IMR-90 (cell line): ENCODE measurements around the gene CTTN. TPM values are rescaled to one million over a fixed set of nuclear protein-coding genes. Genes with fewer than 3 reads are reported as not detected.

Experiments used
- ATAC-seq: fragments of 200-7000 bp; cut with Tn5 transposase; 2 replicates; pipeline ENCODE4 v1.9.1; 2020; ENCODE audit warnings: low read depth, mild to moderate bottlenecking, moderate library complexity
- BruUV-seq: library from RNA; stranded (reverse); fragments of 400-500 nt; replicated peaks from 2 replicates; lab custom pipeline; 2021; lab: Mats Ljungman, UMichigan
- CTCF ChIA-PET: fragments of 300-600 bp; formaldehyde crosslinking; extraction: SDS; loops from one replicate; lab custom pipeline; 2021; ENCODE audit warnings: antibody characterized with exemption; lab: Yijun Ruan, JAX
- POLR2A ChIA-PET: fragments of 300-600 bp; sonication (Branson Sonifier 250); formaldehyde crosslinking; loops from one replicate; lab custom pipeline; 2022; ENCODE audit warnings: antibody characterized with exemption; ENCODE audit not compliant: unreplicated experiment; lab: Charles Lee
- DNase-seq: peaks from one replicate; pipeline ENCODE4 v3.0.0; 2013
- H2AFZ ChIP-seq: replicated peaks from 2 replicates; pipeline ENCODE3; 2013; ENCODE audit warnings: low read length, mild to moderate bottlenecking; ENCODE audit not compliant: poor library complexity
- H2AK5ac ChIP-seq: 2 replicates; pipeline ENCODE4 v1.6.1; 2013; ENCODE audit warnings: low read depth, low read length, inconsistent platforms
- H2AK9ac ChIP-seq: replicated peaks from 2 replicates; pipeline ENCODE3; 2013; ENCODE audit warnings: mild to moderate bottlenecking, low read depth, low read length, moderate library complexity; ENCODE audit not compliant: poor library complexity
- H2BK120ac ChIP-seq: 2 replicates; pipeline ENCODE4 v1.6.1; 2013; ENCODE audit warnings: low read depth, low read length, inconsistent platforms
- H2BK15ac ChIP-seq: 3 replicates; pipeline ENCODE4 v1.6.1; 2013; ENCODE audit warnings: low read depth, low read length, inconsistent platforms
- H2BK20ac ChIP-seq: 2 replicates; pipeline ENCODE4 v1.6.1; 2013; ENCODE audit warnings: low read depth, mild to moderate bottlenecking, inconsistent platforms, low read length, moderate library complexity
- H2BK5ac ChIP-seq: 2 replicates; pipeline ENCODE4 v1.6.1; 2013; ENCODE audit warnings: mild to moderate bottlenecking, low read depth, low read length, inconsistent platforms; ENCODE audit not compliant: poor library complexity, severe bottlenecking
- H3K14ac ChIP-seq: replicated peaks from 2 replicates; pipeline ENCODE4 v1.6.1; 2013; ENCODE audit warnings: low read depth, low read length, inconsistent platforms
- H3K18ac ChIP-seq: 2 replicates; pipeline ENCODE4 v1.6.1; 2013; ENCODE audit warnings: low read depth, low read length, control low read depth
- H3K23ac ChIP-seq: 2 replicates; pipeline ENCODE4 v1.6.1; 2013; ENCODE audit warnings: low read depth, low read length, inconsistent platforms
- H3K27ac ChIP-seq: 2 replicates; pipeline ENCODE4 v1.5.1; 2013; ENCODE audit warnings: mild to moderate bottlenecking, control low read depth, low read length; ENCODE audit not compliant: insufficient read depth
- H3K27me3 ChIP-seq: 2 replicates; pipeline ENCODE4 v1.6.1; 2013; ENCODE audit warnings: low read length; ENCODE audit not compliant: control insufficient read depth, insufficient read depth
- H3K36me3 ChIP-seq: 2 replicates; pipeline ENCODE4 v1.6.1; 2013; ENCODE audit warnings: low read length, mixed read lengths; ENCODE audit not compliant: control insufficient read depth, insufficient read depth
- H3K4ac ChIP-seq: 2 replicates; pipeline ENCODE4 v1.6.1; 2013; ENCODE audit warnings: low read depth, low read length, inconsistent platforms
- H3K4me1 ChIP-seq: 2 replicates; pipeline ENCODE4 v1.6.1; 2013; ENCODE audit warnings: low read length, mixed read lengths; ENCODE audit not compliant: control insufficient read depth, insufficient read depth
- H3K4me2 ChIP-seq: 2 replicates; pipeline ENCODE4 v1.6.1; 2013; ENCODE audit warnings: low read depth, mild to moderate bottlenecking, control low read depth, low read length, moderate library complexity
- H3K4me3 ChIP-seq: 2 replicates; pipeline ENCODE4 v1.5.1; 2013; ENCODE audit warnings: low read depth, mild to moderate bottlenecking, control low read depth, low read length, moderate library complexity; ENCODE audit not compliant: insufficient read depth
- H3K56ac ChIP-seq: 2 replicates; pipeline ENCODE4 v1.6.1; 2013; ENCODE audit warnings: low read length, inconsistent platforms; ENCODE audit not compliant: insufficient read depth; ENCODE audit errors: extremely low read depth
- H3K79me1 ChIP-seq, 2 experiments: 2 replicates each; pipeline ENCODE4 v1.6.1; 2013; ENCODE audit warnings: low read length in 2 of 2, inconsistent platforms in 1 of 2, low read depth in 1 of 2
- H3K9ac ChIP-seq: 2 replicates; pipeline ENCODE4 v1.6.1; 2013; ENCODE audit warnings: low read depth, low read length, control low read depth
- H3K9me1 ChIP-seq: 2 replicates; pipeline ENCODE4 v1.6.1; 2013; ENCODE audit warnings: low read length, inconsistent platforms; ENCODE audit not compliant: insufficient read depth
- H3K9me3 ChIP-seq: 2 replicates; pipeline ENCODE4 v1.6.1; 2013; ENCODE audit warnings: low read length; ENCODE audit not compliant: control insufficient read depth, insufficient read depth
- H4K20me1 ChIP-seq: 2 replicates; pipeline ENCODE4 v1.6.1; 2013; ENCODE audit warnings: low read length, inconsistent platforms; ENCODE audit not compliant: insufficient read depth
- H4K5ac ChIP-seq: 2 replicates; pipeline ENCODE4 v1.6.1; 2013; ENCODE audit warnings: mild to moderate bottlenecking, low read depth, low read length, control low read depth
- H4K8ac ChIP-seq, 2 experiments: 2 replicates each; pipeline ENCODE4 v1.6.1; 2013; ENCODE audit warnings: low read depth in 2 of 2, low read length in 2 of 2, control low read depth in 1 of 2, inconsistent platforms in 1 of 2
- H4K91ac ChIP-seq: 2 replicates; pipeline ENCODE4 v1.6.1; 2013; ENCODE audit warnings: low read depth, low read length, inconsistent platforms; ENCODE audit not compliant: insufficient read depth
- BHLHE40 ChIP-seq: fragments of 150-350 bp; IDR thresholded peaks from 2 replicates; pipeline ENCODE4 v1.6.1; 2016; ENCODE audit warnings: mild to moderate bottlenecking, low read depth, low read length
- CEBPB ChIP-seq: IDR thresholded peaks from 2 replicates; pipeline ENCODE4 v1.6.1; 2012; ENCODE audit warnings: low read depth, low read length, improper control_type of control experiment
- CHD1 ChIP-seq: IDR thresholded peaks from 2 replicates; pipeline ENCODE4 v1.6.1; 2012; ENCODE audit warnings: low read depth, low read length, improper control_type of control experiment
- CTCF ChIP-seq: conservative IDR thresholded peaks from 2 replicates; pipeline ENCODE4 v1.5.1; 2012; ENCODE audit warnings: mild to moderate bottlenecking, low read depth, low read length, improper control_type of control experiment
- ELK1 ChIP-seq: fragments of 150-350 bp; IDR thresholded peaks from 2 replicates; pipeline ENCODE4 v1.6.1; 2016; ENCODE audit warnings: low read depth, mild to moderate bottlenecking, low read length, moderate library complexity, borderline replicate concordance
- FOS ChIP-seq: fragments of 150-350 bp; IDR thresholded peaks from 2 replicates; pipeline ENCODE4 v1.6.1; 2016; ENCODE audit warnings: low read depth, low read length
- MAFK ChIP-seq: IDR thresholded peaks from 2 replicates; pipeline ENCODE4 v1.6.1; 2012; ENCODE audit warnings: low read depth, low read length, improper control_type of control experiment
- MAZ ChIP-seq: IDR thresholded peaks from 2 replicates; pipeline ENCODE4 v1.6.1; 2012; ENCODE audit warnings: low read depth, mild to moderate bottlenecking, low read length, improper control_type of control experiment, moderate library complexity, borderline replicate concordance
- MXI1 ChIP-seq: IDR thresholded peaks from 2 replicates; pipeline ENCODE4 v1.6.1; 2012; ENCODE audit warnings: low read depth, mild to moderate bottlenecking, low read length, moderate library complexity, borderline replicate concordance
- NFE2L2 ChIP-seq: fragments of 150-350 bp; IDR thresholded peaks from 2 replicates; pipeline ENCODE4 v1.6.1; 2016; ENCODE audit warnings: low read depth, mild to moderate bottlenecking, low read length
- POLR2A ChIP-seq: IDR thresholded peaks from 2 replicates; pipeline ENCODE4 v1.6.1; 2012; ENCODE audit warnings: mild to moderate bottlenecking, low read depth, low read length
- RAD21 ChIP-seq: IDR thresholded peaks from 2 replicates; pipeline ENCODE4 v1.6.1; 2012; ENCODE audit warnings: low read length, improper control_type of control experiment
- RCOR1 ChIP-seq: IDR thresholded peaks from 2 replicates; pipeline ENCODE4 v1.6.1; 2012; ENCODE audit warnings: mild to moderate bottlenecking, low read length, improper control_type of control experiment; ENCODE audit not compliant: insufficient replicate concordance
- RFX5 ChIP-seq: IDR thresholded peaks from 2 replicates; pipeline ENCODE4 v1.8.0; 2012; ENCODE audit warnings: low read depth, mild to moderate bottlenecking, low read length, moderate library complexity
- SMC3 ChIP-seq: fragments of 150-350 bp; IDR thresholded peaks from 2 replicates; pipeline ENCODE4 v1.6.1; 2016; ENCODE audit warnings: low read depth, mild to moderate bottlenecking, antibody characterized with exemption, low read length, moderate library complexity
- USF2 ChIP-seq: fragments of 150-350 bp; IDR thresholded peaks from 2 replicates; pipeline ENCODE4 v1.6.1; 2017; ENCODE audit warnings: mild to moderate bottlenecking, antibody characterized with exemption, low read length, low read depth
- WGBS, 2 experiments: methylation state at CpG; one replicate each; pipeline versions ENCODE4 v1.1.5 to v1.1.7; 2013; ENCODE audit warnings: missing lambda C conversion rate in 2 of 2; ENCODE audit not compliant: insufficient read length in 1 of 2; ENCODE audit errors: extremely low coverage in 2 of 2; 5-methylcytosine and 5-hydroxymethylcytosine counted together
- dilution Hi-C: fragments of 300-500 bp; cut with HindIII; formaldehyde crosslinking; loops from one replicate; pipeline ENCODE4 v1.14.3; 2018; ENCODE audit warnings: low sequenced_read_pairs; ENCODE audit not compliant: unreplicated experiment
- in situ Hi-C: fragments of 300-500 bp; cut with MboI; formaldehyde crosslinking; loops from 3 replicates; pipeline ENCODE4 v1.14.3; 2019; ENCODE audit warnings: low sequenced_read_pairs, inconsistent platforms, mixed read lengths
- intact Hi-C: fragments of 100-400 bp; cut with micrococcal nuclease; formaldehyde crosslinking; loops from 2 replicates; pipeline ENCODE4 v1.10.0; 2022
- polyA plus RNA-seq, 3 experiments: library from polyadenylated mRNA; depleted of rRNA; stranded (reverse); fragments of >200 nt; gene quantifications; 2 replicates each; pipeline ENCODE4 v1.2.3, GENCODE V29; 2012; ENCODE audit warnings: low replicate concordance in 1 of 3
- total RNA-seq: library from RNA; depleted of rRNA; stranded (reverse); fragments of >200 nt; gene quantifications from 2 replicates; pipeline ENCODE4 v1.2.3, GENCODE V29; 2012

Gene CTTN
- total and polyA plus RNA-seq, 2 of the 4 experiments (the other 2 are of a cell fraction): 287 to 296 TPM

GRCh38 chr11:70466596-70466995 lies 68.3 kb downstream of the CTTN start:
- in situ Hi-C loops: loop anchor here (5.0 kb wide), 1 partner anchor 286 kb away; no protein-coding TSS in a partner anchor
- ATAC-seq (no peak), DNase-seq (no peak)
- dilution Hi-C loops: no loop called here
- Histone ChIP-seq H4K8ac (no peak overlapping the region), H2AFZ (no peak overlapping the region), H3K9me3 (no peaks in the 10 kb centered on the region; the same call in 1 of the 2 replicates), H2BK15ac (no peak overlapping the region), H3K4ac (no peak overlapping the region), H4K91ac (no peak overlapping the region), H4K5ac (no peak overlapping the region), H3K36me3 (no peaks in the 10 kb centered on the region), H3K9ac (no peak overlapping the region), H3K14ac (no peak overlapping the region), H2AK9ac (no peak overlapping the region), H2BK20ac (no peak overlapping the region), H2BK120ac (no peak overlapping the region), H3K27ac (no peak overlapping the region), H2AK5ac (no peak overlapping the region), H3K23ac (no peak overlapping the region), H3K4me3 (no peak overlapping the region), H3K56ac (no peak overlapping the region), H3K4me1 (peaks cover 2% of the 10 kb centered on the region; the same call in 1 of the 2 replicates), H3K27me3 (peaks cover 23% of the 10 kb centered on the region), H3K79me1 (no peaks in the 10 kb centered on the region), H3K4me2 (no peak overlapping the region), H3K18ac (no peak overlapping the region), H2BK5ac (no peak overlapping the region), H3K9me1 (no peaks in the 10 kb centered on the region), H4K20me1 (peaks cover 2% of the 10 kb centered on the region)
- TF ChIP-seq NFE2L2 (no peak), RAD21 (no peak), BHLHE40 (no peak), POLR2A (no peak), RCOR1 (no peak), MXI1 (no peak), ELK1 (no peak), CHD1 (no peak), MAFK (no peak), USF2 (no peak), CEBPB (no peak), CTCF (no peak), MAZ (no peak), RFX5 (no peak), SMC3 (no peak), FOS (no peak)
- WGBS, 2 experiments: 88% methylated on average over 4 of the region's 8 CpGs; no CpG with 5 or more reads in 1 of the 2 experiments
- ChIA-PET POLR2A (no interaction called here), CTCF (interaction anchor here (1.5 kb wide), 1 partner anchor 290 kb away, joined by 4 read pairs; no protein-coding TSS in a partner anchor)
- intact Hi-C loops: loop anchor here (5.0 kb wide), 1 partner anchor 906 kb away; no protein-coding TSS in a partner anchor
- BruUV-seq: no TSS peak
